H1 (cell line): ENCODE measurements around the gene UBE2O. TPM values are rescaled to one million over a fixed set of nuclear protein-coding genes. Genes with fewer than 3 reads are reported as not detected.

Experiments used
- CTCF ChIA-PET: fragments of 300-600 bp; sonication (Branson Sonifier 250); formaldehyde crosslinking; loops from one replicate; lab custom pipeline; 2021; ENCODE audit not compliant: partially characterized antibody; lab: Charles Lee
- POLR2A ChIA-PET: fragments of 300-600 bp; sonication (Branson Sonifier 250); formaldehyde crosslinking; loops from one replicate; lab custom pipeline; 2021; ENCODE audit warnings: inconsistent platforms; ENCODE audit not compliant: partially characterized antibody; lab: Charles Lee
- DNase-seq, 2 experiments: peaks; one replicate each; pipeline versions ENCODE4 v3.0.0 to v3.0.0-alpha.2; 2010 to 2022; ENCODE audit warnings: low spot score in 2 of 2, low read depth in 1 of 2, mixed read lengths in 1 of 2
- FAIRE-seq: peaks from 2 replicates; lab custom pipeline; 2011; peaks lifted over from hg19 to GRCh38; lab: Jason Lieb, UNC
- H2AFZ ChIP-seq: 2 replicates; pipeline ENCODE4 v1.8.1; 2012; ENCODE audit warnings: low read length, inconsistent platforms
- H2AK5ac ChIP-seq: 2 replicates; pipeline ENCODE4 v1.6.1; 2013; ENCODE audit warnings: low read depth, low read length
- H2BK120ac ChIP-seq: replicated peaks from 2 replicates; pipeline ENCODE3; 2013; ENCODE audit warnings: low read depth, low read length, inconsistent platforms
- H2BK12ac ChIP-seq: 2 replicates; pipeline ENCODE4 v1.6.1; 2013; ENCODE audit warnings: low read depth, low read length
- H2BK15ac ChIP-seq: 2 replicates; pipeline ENCODE4 v1.6.1; 2013; ENCODE audit warnings: low read length
- H2BK20ac ChIP-seq: 2 replicates; pipeline ENCODE4 v1.6.1; 2013; ENCODE audit warnings: low read length
- H2BK5ac ChIP-seq: 2 replicates; pipeline ENCODE4 v1.6.1; 2013; ENCODE audit warnings: low read depth, low read length
- H3K14ac ChIP-seq: 2 replicates; pipeline ENCODE4 v1.6.1; 2013; ENCODE audit warnings: inconsistent platforms; ENCODE audit not compliant: insufficient read length
- H3K18ac ChIP-seq: 2 replicates; pipeline ENCODE4 v1.6.1; 2013; ENCODE audit warnings: low read length; ENCODE audit errors: extremely low read depth
- H3K23ac ChIP-seq: 2 replicates; pipeline ENCODE4 v1.6.1; 2013; ENCODE audit warnings: inconsistent platforms; ENCODE audit not compliant: insufficient read length
- H3K23me2 ChIP-seq: 2 replicates; pipeline ENCODE4 v1.6.1; 2013; ENCODE audit warnings: low read depth, low read length
- H3K27ac ChIP-seq: 2 replicates; pipeline ENCODE4 v1.6.1; 2011; ENCODE audit warnings: low read depth, low read length, inconsistent platforms
- H3K27me3 ChIP-seq, 4 experiments: replicated peaks in 1 of 4; 1 replicate in 1 of 4; 2 replicates in 3 of 4; pipeline versions ENCODE4 v1.6.1 to v1.8.1; 2011 to 2013; ENCODE audit warnings: low read length in 3 of 4, mild to moderate bottlenecking in 3 of 4, inconsistent platforms in 2 of 4, mixed read lengths in 2 of 4, moderate library complexity in 1 of 4; ENCODE audit not compliant: control insufficient read depth in 3 of 4, insufficient read depth in 3 of 4; ENCODE audit errors: extremely low read depth in 1 of 4
- H3K36me3 ChIP-seq, 4 experiments: 2 replicates each; pipeline versions ENCODE4 v1.6.1 to v1.8.1; 2011 to 2013; ENCODE audit warnings: mild to moderate bottlenecking in 4 of 4, low read length in 3 of 4, moderate library complexity in 2 of 4, control low read depth in 1 of 4, inconsistent platforms in 1 of 4; ENCODE audit not compliant: insufficient read depth in 4 of 4, control insufficient read depth in 2 of 4
- H3K4ac ChIP-seq: replicated peaks from 2 replicates; pipeline ENCODE3; 2013; ENCODE audit warnings: low read length, low read depth, mixed read lengths, inconsistent platforms; ENCODE audit not compliant: insufficient read length
- H3K4me1 ChIP-seq, 4 experiments: replicated peaks in 1 of 4; 1 replicate in 1 of 4; 2 replicates in 3 of 4; pipeline versions ENCODE4 v1.6.1 to v1.8.1; 2011 to 2013; ENCODE audit warnings: low read length in 3 of 4, inconsistent platforms in 2 of 4, mixed read lengths in 1 of 4; ENCODE audit not compliant: insufficient read depth in 4 of 4, control insufficient read depth in 3 of 4
- H3K4me2 ChIP-seq, 2 experiments: 2 replicates each; pipeline versions ENCODE4 v1.6.1 to v1.8.1; 2011 to 2013; ENCODE audit warnings: low read depth in 2 of 2, low read length in 2 of 2, control low read depth in 1 of 2, inconsistent platforms in 1 of 2, mild to moderate bottlenecking in 1 of 2; ENCODE audit not compliant: insufficient read depth in 1 of 2
- H3K4me3 ChIP-seq, 4 experiments: fragments of 200-600, 300-600 bp in 1 of 4; sonication (generic), shearing (Covaris generic), sonication (Bioruptor Twin) in 1 of 4; 2 replicates each; pipeline versions ENCODE4 v1.5.1 to v1.8.1; 2011 to 2016; ENCODE audit warnings: low read length in 4 of 4, low read depth in 3 of 4, control low read depth in 2 of 4, inconsistent platforms in 2 of 4, mild to moderate bottlenecking in 2 of 4, mixed read lengths in 1 of 4, moderate library complexity in 1 of 4; ENCODE audit not compliant: insufficient read depth in 2 of 4; ENCODE audit errors: extremely low read depth in 1 of 4
- H3K56ac ChIP-seq: replicated peaks from 2 replicates; pipeline ENCODE3; 2013; ENCODE audit warnings: low read depth, mild to moderate bottlenecking, mixed read lengths, low read length, inconsistent platforms; ENCODE audit not compliant: insufficient read length
- H3K79me1 ChIP-seq: 2 replicates; pipeline ENCODE4 v1.6.1; 2013; ENCODE audit warnings: low read depth, low read length, control low read depth
- H3K79me2 ChIP-seq, 2 experiments: 2 replicates each; pipeline versions ENCODE4 v1.6.1 to v1.8.1; 2012 to 2013; ENCODE audit warnings: low read length in 2 of 2, mild to moderate bottlenecking in 2 of 2, inconsistent platforms in 1 of 2; ENCODE audit not compliant: insufficient read depth in 2 of 2, control insufficient read depth in 1 of 2
- H3K9ac ChIP-seq, 4 experiments: replicated peaks in 1 of 4; 1 replicate in 1 of 4; 2 replicates in 3 of 4; pipeline versions ENCODE4 v1.6.1 to v1.8.1; 2011 to 2013; ENCODE audit warnings: low read depth in 3 of 4, low read length in 3 of 4, control low read depth in 2 of 4, mild to moderate bottlenecking in 2 of 4, moderate library complexity in 2 of 4, inconsistent platforms in 1 of 4; ENCODE audit errors: extremely low read depth in 1 of 4
- H3K9me3 ChIP-seq, 2 experiments: 2 replicates each; pipeline versions ENCODE4 v1.6.1 to v1.8.1; 2012 to 2013; ENCODE audit warnings: mild to moderate bottlenecking in 2 of 2, moderate library complexity in 2 of 2, control low read depth in 1 of 2, inconsistent platforms in 1 of 2, low read depth in 1 of 2, low read length in 1 of 2, mixed read lengths in 1 of 2; ENCODE audit not compliant: insufficient read depth in 2 of 2
- H4K20me1 ChIP-seq, 2 experiments: replicated peaks in 1 of 2; 2 replicates each; pipeline versions ENCODE3 to v1.8.1; 2011 to 2013; ENCODE audit warnings: inconsistent platforms in 2 of 2, low read length in 2 of 2, mild to moderate bottlenecking in 1 of 2; ENCODE audit not compliant: insufficient read depth in 2 of 2, control insufficient read depth in 1 of 2
- H4K5ac ChIP-seq: 2 replicates; pipeline ENCODE4 v1.6.1; 2013; ENCODE audit warnings: low read length, low read depth, mixed read lengths, inconsistent platforms; ENCODE audit not compliant: insufficient read length
- H4K8ac ChIP-seq: 2 replicates; pipeline ENCODE4 v1.8.0; 2013; ENCODE audit warnings: mild to moderate bottlenecking, moderate library complexity, low read length, inconsistent platforms; ENCODE audit not compliant: insufficient read depth; ENCODE audit errors: extremely low read depth
- H4K91ac ChIP-seq: replicated peaks from 2 replicates; pipeline ENCODE3; 2013; ENCODE audit warnings: low read length, mixed read lengths, inconsistent platforms; ENCODE audit not compliant: insufficient read length
- ATF2 ChIP-seq: IDR thresholded peaks from 2 replicates; pipeline ENCODE4 v1.6.1; 2012; ENCODE audit warnings: low read length, inconsistent platforms
- CEBPB ChIP-seq: IDR thresholded peaks from 2 replicates; pipeline ENCODE4 v1.6.1; 2012; ENCODE audit warnings: low read depth, low read length
- CREB1 ChIP-seq: IDR thresholded peaks from 2 replicates; pipeline ENCODE4 v1.6.1; 2012; ENCODE audit warnings: inconsistent platforms
- E2F6 ChIP-seq: IDR thresholded peaks from 2 replicates; pipeline ENCODE4 v1.6.1; 2012; ENCODE audit warnings: inconsistent platforms
- FOSL1 ChIP-seq: IDR thresholded peaks from 2 replicates; pipeline ENCODE4 v1.6.1; 2011; ENCODE audit warnings: mild to moderate bottlenecking, low read depth, low read length, moderate library complexity; ENCODE audit not compliant: insufficient read depth
- HDAC2 ChIP-seq, 2 experiments: fragments of 300-600 bp in 1 of 2; sonication (generic) in 1 of 2; IDR thresholded peaks; 2 replicates each; pipeline ENCODE4 v1.6.1; 2011 to 2012; ENCODE audit warnings: low read depth in 2 of 2, low read length in 2 of 2, mild to moderate bottlenecking in 2 of 2, moderate library complexity in 2 of 2, borderline replicate concordance in 1 of 2, inconsistent platforms in 1 of 2
- KDM1A ChIP-seq: fragments of 200-600, 300-600 bp; sonication (generic); IDR thresholded peaks from 2 replicates; pipeline ENCODE4 v1.7.1; 2016; ENCODE audit warnings: mild to moderate bottlenecking, low read length, borderline replicate concordance
- MAX ChIP-seq: IDR thresholded peaks from 2 replicates; pipeline ENCODE4 v1.6.1; 2012; ENCODE audit warnings: inconsistent platforms
- NRF1 ChIP-seq: IDR thresholded peaks from 2 replicates; pipeline ENCODE4 v1.6.1; 2011; ENCODE audit warnings: mild to moderate bottlenecking, low read depth, low read length, improper control_type of control experiment
- SP4 ChIP-seq: IDR thresholded peaks from 2 replicates; pipeline ENCODE4 v1.6.1; 2012; ENCODE audit warnings: low read length, inconsistent platforms
- TBP ChIP-seq: IDR thresholded peaks from 2 replicates; pipeline ENCODE4 v1.6.1; 2011; ENCODE audit warnings: low read depth, low read length, improper control_type of control experiment
- ZNF274 ChIP-seq: IDR thresholded peaks from 2 replicates; pipeline ENCODE4 v1.7.0; 2012; ENCODE audit warnings: low read length, borderline replicate concordance; ENCODE audit errors: extremely low read depth
- WGBS, 2 experiments: shearing (Covaris generic) in 1 of 2; methylation state at CpG; one replicate each; pipeline versions ENCODE4 v1.1.6 to v1.1.7; 2013 to 2015; ENCODE audit warnings: low lambda C conversion rate in 2 of 2, mixed read lengths in 2 of 2, inconsistent platforms in 1 of 2, low coverage in 1 of 2, missing lambda C conversion rate in 1 of 2; ENCODE audit not compliant: insufficient replicate concordance in 2 of 2, insufficient coverage in 1 of 2, insufficient read length in 1 of 2; ENCODE audit errors: extremely low coverage in 1 of 2, missing lambda C conversion rate in 1 of 2; 5-methylcytosine and 5-hydroxymethylcytosine counted together
- polyA plus RNA-seq, 7 experiments: library from polyadenylated mRNA; depleted of rRNA in 3 of 7; stranded (reverse) in 5 of 7; unstranded in 2 of 7; fragments of >200 nt in 5 of 7; fragments of 200-250 nt in 2 of 7; gene quantifications; 1 replicate in 5 of 7; 2 replicates in 1 of 7; 4 replicates in 1 of 7; pipeline versions ENCODE4 v1.2.1 to v1.2.3, GENCODE V29; 2011 to 2013; ENCODE audit warnings: missing spikeins in 2 of 7, mixed read lengths in 2 of 7
- total RNA-seq: library from RNA; stranded (reverse); fragmentation: NEBNext Ultra II Directional; extraction: Animal tissue kit (Norgen Biotek cat#: 25700); gene quantifications from 2 replicates; pipeline ENCODE4 v1.2.1, GENCODE V29; 2021

UBE2O gene
- total and polyA plus RNA-seq, 2 of the 8 experiments (the other 6 are each of a cell fraction or from before 2014, with no cell fraction given): 24.4 to 63.0 TPM

GRCh38 chr17:76426853-76427252 lies 26.1 kb downstream of the UBE2O start:
- 84% methylated on average over 3 of the region's 3 CpGs; no CpG with 5 or more reads in 1 of the 2 experiments for whole genome bisulfite sequencing, 2 experiments
- no peak overlapping the region for H4K91ac ChIP-seq
- no peak overlapping the region for H2AFZ ChIP-seq
- no peaks in the 10 kb centered on the region for H3K9me3 ChIP-seq
- H3K4ac ChIP-seq: no peak overlapping the region
- peaks cover 0 to 19% (median 5%) of the 10 kb centered on the region in 4 experiments; a peak in 6 of 7 replicates for H3K4me1 ChIP-seq
- CTCF ChIA-PET: interaction anchor here (0.9 to 2.7 kb wide), 7 partner anchors 8 to 69 kb away, joined by 3 to 11 read pairs (median 4); no protein-coding TSS in a partner anchor
- peaks cover 17% of the 10 kb centered on the region for H3K79me1 ChIP-seq
- H3K23me2 ChIP-seq: no peaks in the 10 kb centered on the region
- H3K4me2 ChIP-seq: no peak overlapping the region
- no peak overlapping the region for H3K9ac ChIP-seq
- no peak overlapping the region for H3K56ac ChIP-seq
- POLR2A ChIA-PET: no interaction called here
- peaks cover 12 to 15% of the 10 kb centered on the region in 2 experiments for H4K20me1 ChIP-seq
- no peak overlapping the region for H2BK5ac ChIP-seq
- H3K23ac ChIP-seq: no peak overlapping the region
- no peak overlapping the region for H4K5ac ChIP-seq
- H3K14ac ChIP-seq: no peak overlapping the region
- FAIRE-seq: no peak
- DNase-seq: no peak
- no peak overlapping the region for H2BK120ac ChIP-seq
- H2BK20ac ChIP-seq: no peak overlapping the region
- H3K36me3 ChIP-seq: no peaks in the 10 kb centered on the region
- no peak overlapping the region for H3K18ac ChIP-seq
- H3K27me3 ChIP-seq: no peaks in the 10 kb centered on the region
- no peak overlapping the region for H2AK5ac ChIP-seq
- H3K27ac ChIP-seq: no peak overlapping the region
- no peak overlapping the region for H2BK15ac ChIP-seq
- H4K8ac ChIP-seq: no peak overlapping the region
- no peak overlapping the region for H2BK12ac ChIP-seq
- H3K4me3 ChIP-seq: no peak overlapping the region
- H3K79me2 ChIP-seq: peaks cover 11 to 79% of the 10 kb centered on the region in 2 experiments
- TF ChIP-seq NRF1: no peak
- TF ChIP-seq TBP: no peak
- TF ChIP-seq HDAC2 (IDR thresholded peaks at IDR 0.05; ENCODE audit: borderline replicate concordance in 1 of 2, low read depth in 2 of 2, low read length in 2 of 2): no peak
- no peak for TF ChIP-seq ZNF274
- no peak for TF ChIP-seq KDM1A
- TF ChIP-seq SP4: no peak
- TF ChIP-seq CEBPB: no peak
- TF ChIP-seq FOSL1: no peak
- TF ChIP-seq E2F6: no peak
- TF ChIP-seq ATF2: no peak
- TF ChIP-seq MAX: no peak
- no peak for TF ChIP-seq CREB1
